ENCODE data around the gene ANKRD63. TPM values are rescaled to one million over a fixed set of nuclear protein-coding genes. Genes with fewer than 3 reads are reported as not detected.

Gene ANKRD63
- total and polyA plus RNA-seq, 2 of the 8 experiments (the other 6 are each of a cell fraction or from before 2014, with no cell fraction given) = 0.18 to 0.26 TPM

DNA sequence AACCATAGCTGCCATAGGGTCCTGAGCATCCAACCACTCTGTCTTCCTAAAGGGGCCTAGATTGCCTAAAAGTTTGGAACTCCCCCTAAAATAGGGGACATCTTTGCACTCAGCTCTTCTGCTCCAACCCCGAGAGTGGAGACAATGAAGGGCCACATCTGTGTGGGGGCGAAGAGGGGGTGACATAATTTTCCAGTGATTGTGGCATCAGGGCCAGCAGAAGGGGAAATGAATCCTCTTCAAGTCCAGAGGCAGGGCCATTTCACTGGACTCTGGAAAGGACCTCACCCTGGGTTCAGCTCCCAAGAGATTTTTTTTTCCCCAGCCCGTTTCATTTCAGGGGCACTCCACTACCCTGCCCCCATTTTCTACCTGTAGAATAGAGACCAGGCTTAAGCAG, 4.6 kb upstream of the ANKRD63 start (continued):
- TF ChIP-seq, protein P1, sequence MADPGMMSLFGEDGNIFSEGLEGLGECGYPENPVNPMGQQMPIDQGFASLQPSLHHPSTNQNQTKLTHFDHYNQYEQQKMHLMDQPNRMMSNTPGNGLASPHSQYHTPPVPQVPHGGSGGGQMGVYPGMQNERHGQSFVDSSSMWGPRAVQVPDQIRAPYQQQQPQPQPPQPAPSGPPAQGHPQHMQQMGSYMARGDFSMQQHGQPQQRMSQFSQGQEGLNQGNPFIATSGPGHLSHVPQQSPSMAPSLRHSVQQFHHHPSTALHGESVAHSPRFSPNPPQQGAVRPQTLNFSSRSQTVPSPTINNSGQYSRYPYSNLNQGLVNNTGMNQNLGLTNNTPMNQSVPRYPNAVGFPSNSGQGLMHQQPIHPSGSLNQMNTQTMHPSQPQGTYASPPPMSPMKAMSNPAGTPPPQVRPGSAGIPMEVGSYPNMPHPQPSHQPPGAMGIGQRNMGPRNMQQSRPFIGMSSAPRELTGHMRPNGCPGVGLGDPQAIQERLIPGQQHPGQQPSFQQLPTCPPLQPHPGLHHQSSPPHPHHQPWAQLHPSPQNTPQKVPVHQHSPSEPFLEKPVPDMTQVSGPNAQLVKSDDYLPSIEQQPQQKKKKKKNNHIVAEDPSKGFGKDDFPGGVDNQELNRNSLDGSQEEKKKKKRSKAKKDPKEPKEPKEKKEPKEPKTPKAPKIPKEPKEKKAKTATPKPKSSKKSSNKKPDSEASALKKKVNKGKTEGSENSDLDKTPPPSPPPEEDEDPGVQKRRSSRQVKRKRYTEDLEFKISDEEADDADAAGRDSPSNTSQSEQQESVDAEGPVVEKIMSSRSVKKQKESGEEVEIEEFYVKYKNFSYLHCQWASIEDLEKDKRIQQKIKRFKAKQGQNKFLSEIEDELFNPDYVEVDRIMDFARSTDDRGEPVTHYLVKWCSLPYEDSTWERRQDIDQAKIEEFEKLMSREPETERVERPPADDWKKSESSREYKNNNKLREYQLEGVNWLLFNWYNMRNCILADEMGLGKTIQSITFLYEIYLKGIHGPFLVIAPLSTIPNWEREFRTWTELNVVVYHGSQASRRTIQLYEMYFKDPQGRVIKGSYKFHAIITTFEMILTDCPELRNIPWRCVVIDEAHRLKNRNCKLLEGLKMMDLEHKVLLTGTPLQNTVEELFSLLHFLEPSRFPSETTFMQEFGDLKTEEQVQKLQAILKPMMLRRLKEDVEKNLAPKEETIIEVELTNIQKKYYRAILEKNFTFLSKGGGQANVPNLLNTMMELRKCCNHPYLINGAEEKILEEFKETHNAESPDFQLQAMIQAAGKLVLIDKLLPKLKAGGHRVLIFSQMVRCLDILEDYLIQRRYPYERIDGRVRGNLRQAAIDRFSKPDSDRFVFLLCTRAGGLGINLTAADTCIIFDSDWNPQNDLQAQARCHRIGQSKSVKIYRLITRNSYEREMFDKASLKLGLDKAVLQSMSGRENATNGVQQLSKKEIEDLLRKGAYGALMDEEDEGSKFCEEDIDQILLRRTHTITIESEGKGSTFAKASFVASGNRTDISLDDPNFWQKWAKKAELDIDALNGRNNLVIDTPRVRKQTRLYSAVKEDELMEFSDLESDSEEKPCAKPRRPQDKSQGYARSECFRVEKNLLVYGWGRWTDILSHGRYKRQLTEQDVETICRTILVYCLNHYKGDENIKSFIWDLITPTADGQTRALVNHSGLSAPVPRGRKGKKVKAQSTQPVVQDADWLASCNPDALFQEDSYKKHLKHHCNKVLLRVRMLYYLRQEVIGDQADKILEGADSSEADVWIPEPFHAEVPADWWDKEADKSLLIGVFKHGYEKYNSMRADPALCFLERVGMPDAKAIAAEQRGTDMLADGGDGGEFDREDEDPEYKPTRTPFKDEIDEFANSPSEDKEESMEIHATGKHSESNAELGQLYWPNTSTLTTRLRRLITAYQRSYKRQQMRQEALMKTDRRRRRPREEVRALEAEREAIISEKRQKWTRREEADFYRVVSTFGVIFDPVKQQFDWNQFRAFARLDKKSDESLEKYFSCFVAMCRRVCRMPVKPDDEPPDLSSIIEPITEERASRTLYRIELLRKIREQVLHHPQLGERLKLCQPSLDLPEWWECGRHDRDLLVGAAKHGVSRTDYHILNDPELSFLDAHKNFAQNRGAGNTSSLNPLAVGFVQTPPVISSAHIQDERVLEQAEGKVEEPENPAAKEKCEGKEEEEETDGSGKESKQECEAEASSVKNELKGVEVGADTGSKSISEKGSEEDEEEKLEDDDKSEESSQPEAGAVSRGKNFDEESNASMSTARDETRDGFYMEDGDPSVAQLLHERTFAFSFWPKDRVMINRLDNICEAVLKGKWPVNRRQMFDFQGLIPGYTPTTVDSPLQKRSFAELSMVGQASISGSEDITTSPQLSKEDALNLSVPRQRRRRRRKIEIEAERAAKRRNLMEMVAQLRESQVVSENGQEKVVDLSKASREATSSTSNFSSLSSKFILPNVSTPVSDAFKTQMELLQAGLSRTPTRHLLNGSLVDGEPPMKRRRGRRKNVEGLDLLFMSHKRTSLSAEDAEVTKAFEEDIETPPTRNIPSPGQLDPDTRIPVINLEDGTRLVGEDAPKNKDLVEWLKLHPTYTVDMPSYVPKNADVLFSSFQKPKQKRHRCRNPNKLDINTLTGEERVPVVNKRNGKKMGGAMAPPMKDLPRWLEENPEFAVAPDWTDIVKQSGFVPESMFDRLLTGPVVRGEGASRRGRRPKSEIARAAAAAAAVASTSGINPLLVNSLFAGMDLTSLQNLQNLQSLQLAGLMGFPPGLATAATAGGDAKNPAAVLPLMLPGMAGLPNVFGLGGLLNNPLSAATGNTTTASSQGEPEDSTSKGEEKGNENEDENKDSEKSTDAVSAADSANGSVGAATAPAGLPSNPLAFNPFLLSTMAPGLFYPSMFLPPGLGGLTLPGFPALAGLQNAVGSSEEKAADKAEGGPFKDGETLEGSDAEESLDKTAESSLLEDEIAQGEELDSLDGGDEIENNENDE (IDR thresholded peaks at IDR 0.05; ENCODE audit: insufficient replicate concordance, low read length) = no peak
- TF ChIP-seq, protein P2, sequence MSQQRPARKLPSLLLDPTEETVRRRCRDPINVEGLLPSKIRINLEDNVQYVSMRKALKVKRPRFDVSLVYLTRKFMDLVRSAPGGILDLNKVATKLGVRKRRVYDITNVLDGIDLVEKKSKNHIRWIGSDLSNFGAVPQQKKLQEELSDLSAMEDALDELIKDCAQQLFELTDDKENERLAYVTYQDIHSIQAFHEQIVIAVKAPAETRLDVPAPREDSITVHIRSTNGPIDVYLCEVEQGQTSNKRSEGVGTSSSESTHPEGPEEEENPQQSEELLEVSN (IDR thresholded peaks at IDR 0.05) = no peak
- TF ChIP-seq CHD2 (IDR thresholded peaks at IDR 0.05; ENCODE audit: low read length) (no peak), RFX5 (IDR thresholded peaks at IDR 0.05; ENCODE audit: borderline replicate concordance, low read depth, low read length) (no peak), KDM5A (IDR thresholded peaks at IDR 0.05; ENCODE audit: low read length) (no peak), GTF2F1 (IDR thresholded peaks at IDR 0.05; ENCODE audit: borderline replicate concordance, low read depth, low read length) (no peak)

Measured in H1 (cell line).